Measurements from ENCODE around the gene PGRMC2.
A peak's percentile ranks its signal among the peaks of the same experiment; 100 is the strongest.

The PGRMC2 gene

GRCh38 chr4:128311659-128312403 is 24.2 kb upstream of the PGRMC2 start:
- no peak overlapping the region for H3K4me3 ChIP-seq (ENCODE audit: low read depth, low read length)
- no peak for DNase-seq (ENCODE audit: low read depth, low spot score)
- in situ Hi-C loops (cut with HindIII; ENCODE audit: low sequenced_read_pairs) = no loop called here
- no peak for TF ChIP-seq CTCF (IDR thresholded peaks at IDR 0.05; ENCODE audit: low read depth, low read length)

GRCh38 chr4:128310266-128310697 is 22.7 kb upstream of the PGRMC2 start:
- in situ Hi-C loops (cut with HindIII; ENCODE audit: low sequenced_read_pairs) = no loop called here
- DNase-seq (ENCODE audit: low read depth, low spot score) = no peak
- TF ChIP-seq CTCF (IDR thresholded peaks at IDR 0.05; ENCODE audit: low read depth, low read length) = peak; percentile 40

GRCh38 chr4:128309585-128309984 is 22.0 kb upstream of the PGRMC2 start:
- H3K4me3 ChIP-seq (ENCODE audit: low read depth, low read length) = no peak overlapping the region
- no peak for TF ChIP-seq CTCF (IDR thresholded peaks at IDR 0.05; ENCODE audit: low read depth, low read length)
- in situ Hi-C loops (cut with HindIII; ENCODE audit: low sequenced_read_pairs) = no loop called here
- DNase-seq (ENCODE audit: low read depth, low spot score) = no peak

More at GRCh38 chr4:128310266-128310697, 22.7 kb upstream of the PGRMC2 start:
- no peak overlapping the region for H3K4me3 ChIP-seq (ENCODE audit: low read depth, low read length)

- DNase-seq (ENCODE audit: low read depth, low spot score) = no peak
- no peak for TF ChIP-seq CTCF (IDR thresholded peaks at IDR 0.05; ENCODE audit: low read depth, low read length)
- no peak overlapping the region for H3K4me3 ChIP-seq (ENCODE audit: low read depth, low read length)
- in situ Hi-C loops (cut with HindIII; ENCODE audit: low sequenced_read_pairs) = no loop called here
These were observed 21.4 kb upstream of the PGRMC2 start for GRCh38 chr4:128308986-128309385.

GRCh38 chr4:128307123-128307571 is 19.5 kb upstream of the PGRMC2 start:
- DNase-seq (ENCODE audit: low read depth, low spot score) = no peak
- TF ChIP-seq CTCF (IDR thresholded peaks at IDR 0.05; ENCODE audit: low read depth, low read length) = no peak
- H3K4me3 ChIP-seq (ENCODE audit: low read depth, low read length) = no peak overlapping the region
- in situ Hi-C loops (cut with HindIII; ENCODE audit: low sequenced_read_pairs) = no loop called here

- no peak for DNase-seq (ENCODE audit: low read depth, low spot score)
- TF ChIP-seq CTCF (IDR thresholded peaks at IDR 0.05; ENCODE audit: low read depth, low read length) = no peak
- in situ Hi-C loops (cut with HindIII; ENCODE audit: low sequenced_read_pairs) = no loop called here
- no peak overlapping the region for H3K4me3 ChIP-seq (ENCODE audit: low read depth, low read length)
These were observed 18.3 kb upstream of the PGRMC2 start for GRCh38 chr4:128305942-128306341.

All from astrocyte of the spinal cord (primary cell).